ENCODE measurements around the gene NFIB. TPM values are rescaled to one million over a fixed set of nuclear protein-coding genes. Genes with fewer than 3 reads are reported as not detected.

Gene NFIB
- total RNA-seq, 1 donor from 2014 or later, result 38.5 TPM

GRCh38 chr9:14306672-14307660, 7.0 kb downstream of the NFIB start:
- DNase-seq (ENCODE audit: low read depth), result no peak

GRCh38 chr9:14306188-14306587, 7.8 kb downstream of the NFIB start:
- no peak for DNase-seq (ENCODE audit: low read depth)

DNA sequence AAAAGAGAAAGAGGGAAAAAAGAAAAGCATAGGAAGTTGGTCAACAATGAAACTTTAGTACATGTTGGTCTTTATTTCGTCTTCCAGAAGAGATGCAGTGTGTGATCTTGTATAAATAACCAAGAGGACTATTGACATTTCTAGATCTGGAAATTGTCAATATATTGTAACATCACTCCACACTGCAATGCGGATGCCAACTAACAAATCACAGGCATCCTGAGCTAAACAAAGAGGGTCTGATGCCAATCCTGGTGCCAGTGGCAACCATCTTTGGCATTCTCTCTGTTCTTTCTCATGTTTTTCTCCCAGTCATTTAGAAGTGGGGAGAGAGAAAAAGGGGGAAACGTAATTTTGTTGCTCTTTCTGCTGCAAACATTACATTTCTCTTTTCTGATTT, 9.7 kb downstream of the NFIB start:
- DNase-seq (ENCODE audit: low read depth), result no peak

GRCh38 chr9:14303521-14303920, 10.4 kb downstream of the NFIB start:
- no peak for DNase-seq (ENCODE audit: low read depth)

GRCh38 chr9:14303100-14303499, 10.8 kb downstream of the NFIB start:
- no peak for DNase-seq (ENCODE audit: low read depth)

DNA sequence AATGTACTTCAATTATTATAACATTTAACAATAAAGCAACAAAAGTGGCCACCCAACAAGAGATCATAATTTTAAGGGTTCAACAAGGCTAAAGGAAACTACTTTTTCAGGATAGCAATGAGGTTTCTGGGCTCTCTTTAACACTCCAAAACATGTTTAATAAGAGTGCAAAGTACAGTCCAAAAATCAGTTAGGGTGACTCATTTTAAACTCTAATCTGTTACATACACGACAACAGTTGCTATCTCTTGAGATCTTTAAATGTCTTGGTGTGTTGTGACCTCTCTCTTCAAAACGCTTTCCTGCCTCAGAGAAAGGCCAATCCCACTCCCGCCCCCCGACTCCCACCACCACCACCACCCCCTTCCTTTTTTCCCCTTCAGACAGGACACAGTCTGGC, 11.5 kb downstream of the NFIB start:
- no peak for DNase-seq (ENCODE audit: low read depth)

- DNase-seq (ENCODE audit: low read depth), result no peak
These were observed 12.3 kb downstream of the NFIB start for GRCh38 chr9:14301583-14302021.

DNA sequence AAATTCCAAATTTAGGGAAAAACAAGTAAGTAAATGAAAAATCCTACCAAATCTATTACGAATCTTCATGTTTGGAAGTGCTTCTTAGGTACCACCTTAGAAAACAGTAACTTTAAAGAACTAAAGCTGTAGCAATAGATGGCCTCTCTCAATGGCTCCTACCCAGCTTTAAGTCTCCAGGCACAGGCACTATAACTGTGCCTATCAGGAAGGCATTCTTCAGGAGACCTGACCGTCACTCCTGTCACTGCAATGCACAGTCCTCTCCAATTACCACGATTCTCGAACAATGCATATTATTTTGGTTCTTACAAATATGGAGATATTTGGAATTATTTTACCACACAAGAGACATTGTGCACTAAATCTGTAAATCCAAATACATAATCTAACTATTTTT, 12.9 kb downstream of the NFIB start:
- DNase-seq (ENCODE audit: low read depth), result no peak

DNA sequence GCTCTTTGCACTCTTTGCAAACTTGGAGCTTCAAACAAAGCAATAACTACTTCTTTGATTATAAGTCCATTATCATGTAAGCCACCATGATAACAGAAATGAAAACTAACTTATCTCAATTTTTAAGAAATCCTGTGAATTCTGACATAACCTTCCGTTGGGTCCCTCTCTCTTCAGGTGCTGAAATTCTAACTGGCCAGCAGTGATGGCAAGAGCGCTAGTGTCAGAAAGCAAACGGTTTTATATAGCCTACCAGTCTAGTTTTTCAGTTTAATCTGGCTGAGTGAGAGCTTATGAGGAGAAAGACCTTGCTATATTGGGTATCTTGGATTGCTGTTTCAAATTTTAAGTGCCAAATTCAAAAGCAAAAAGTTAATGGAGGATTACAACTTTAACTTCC, 13.4 kb downstream of the NFIB start:
- DNase-seq (ENCODE audit: low read depth), result no peak

DNA sequence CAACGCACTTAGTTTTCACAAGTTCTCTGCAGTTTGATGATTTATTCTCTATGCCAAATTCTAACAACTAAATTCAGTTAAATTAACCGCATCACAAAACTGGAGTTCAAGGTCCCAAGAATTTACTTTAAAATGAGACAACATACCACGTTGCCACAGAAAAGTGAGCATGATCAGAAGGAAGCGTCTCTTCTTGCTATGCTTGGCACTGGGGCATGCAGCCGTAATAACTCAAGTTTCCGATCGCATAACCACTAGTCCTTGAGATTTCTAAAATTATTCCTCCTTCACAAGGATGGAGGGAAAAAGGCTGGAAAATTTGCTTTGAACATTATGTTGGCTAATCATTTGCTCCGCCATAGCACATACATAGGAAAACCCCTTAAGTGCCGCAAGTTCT, 13.9 kb downstream of the NFIB start:
- DNase-seq (ENCODE audit: low read depth), result no peak

- DNase-seq (ENCODE audit: low read depth), result peak; percentile 85
These were observed 15.3 kb downstream of the NFIB start for GRCh38 chr9:14298601-14299022.

GRCh38 chr9:14296495-14297113, 17.3 kb downstream of the NFIB start:
- DNase-seq (ENCODE audit: low read depth), result no peak

- DNase-seq (ENCODE audit: low read depth), result no peak
These were observed 19.3 kb downstream of the NFIB start for GRCh38 chr9:14294659-14295058.

GRCh38 chr9:14293801-14294200, 20.1 kb downstream of the NFIB start:
- no peak for DNase-seq (ENCODE audit: low read depth)

GRCh38 chr9:14292181-14292739, 21.7 kb downstream of the NFIB start:
- DNase-seq (ENCODE audit: low read depth), result no peak

GRCh38 chr9:14289916-14290315, 24.0 kb downstream of the NFIB start:
- no peak for DNase-seq (ENCODE audit: low read depth)

- no peak for DNase-seq (ENCODE audit: low read depth)
These were observed 25.5 kb downstream of the NFIB start for GRCh38 chr9:14288433-14288832.

GRCh38 chr9:14286121-14286520, 27.8 kb downstream of the NFIB start:
- DNase-seq (ENCODE audit: low read depth), result no peak

DNA sequence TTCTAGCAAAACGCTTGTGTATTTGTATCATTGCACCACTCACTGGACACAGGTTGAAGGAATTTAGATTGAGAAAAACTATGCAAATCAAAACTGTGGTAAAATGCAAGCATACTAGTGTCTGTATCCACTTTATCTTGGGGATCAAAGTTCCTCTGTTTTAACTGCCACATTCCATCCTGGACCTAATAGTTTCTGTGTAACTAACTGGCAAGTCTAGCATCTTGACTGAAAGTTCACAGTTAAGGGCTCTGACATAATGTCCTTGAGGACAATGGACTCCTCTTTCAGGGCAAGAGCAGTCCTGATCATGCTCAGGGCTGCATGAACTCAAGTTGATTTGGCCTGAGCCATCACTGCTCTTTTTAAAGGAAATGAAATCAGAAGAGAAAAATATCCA, 30.7 kb downstream of the NFIB start:
- peak; percentile 54 for DNase-seq (ENCODE audit: low read depth)

GRCh38 chr9:14281876-14282275, 32.1 kb downstream of the NFIB start:
- DNase-seq (ENCODE audit: low read depth), result no peak

- no peak for DNase-seq (ENCODE audit: low read depth)
These were observed 32.7 kb downstream of the NFIB start for GRCh38 chr9:14281136-14281795.

DNA sequence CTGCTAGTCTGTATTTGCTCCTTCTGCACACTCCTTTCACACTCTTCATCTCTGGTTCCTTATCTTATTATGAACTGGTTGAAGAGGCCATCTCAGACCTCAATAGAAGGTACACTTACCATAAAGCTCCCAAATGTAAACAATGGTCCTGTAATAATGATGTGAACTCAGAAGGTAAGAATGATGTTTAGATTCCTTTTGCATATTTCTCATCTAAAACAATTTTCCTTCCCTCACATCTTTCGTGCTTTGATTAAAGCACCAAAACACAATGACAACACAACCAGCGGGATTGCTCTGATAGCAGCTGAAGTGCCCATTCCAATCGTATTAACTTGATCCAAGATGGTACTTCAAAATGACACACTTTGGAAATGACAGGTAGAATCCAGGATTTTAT, 34.3 kb downstream of the NFIB start:
- DNase-seq (ENCODE audit: low read depth), result no peak

Measured in renal cortical epithelial cell (primary cell).